Endothelial cell of umbilical vein (primary cell): Measurements from ENCODE around the gene GOLT1B.

Experiments used
- MYC ChIP-seq: IDR thresholded peaks from one replicate; pipeline ENCODE4 v1.6.1; 2011; ENCODE audit warnings: mild to moderate bottlenecking, low read depth, low read length
- POLR2A ChIP-seq: IDR thresholded peaks from 2 replicates; pipeline ENCODE4 v1.6.1; 2012; ENCODE audit warnings: low read depth, mild to moderate bottlenecking, control low read depth, low read length
- POLR2AphosphoS5 ChIP-seq: IDR thresholded peaks from 2 replicates; pipeline ENCODE4 v1.6.1; 2012; ENCODE audit warnings: low read depth, mild to moderate bottlenecking, control low read depth, low read length, moderate library complexity; ENCODE audit not compliant: insufficient read depth
- TF ChIP-seq, protein P1 (sequence below), 2 donors: IDR thresholded peaks; 1 replicate in 1 of 2; 2 replicates in 1 of 2; pipeline ENCODE4 v1.5.1; 2011; ENCODE audit warnings: low read length in 2 of 2, mild to moderate bottlenecking in 2 of 2, moderate library complexity in 2 of 2, control low read depth in 1 of 2, inconsistent platforms in 1 of 2, low read depth in 1 of 2; ENCODE audit not compliant: insufficient read depth in 1 of 2; ENCODE audit errors: extremely low read depth in 1 of 2
- TF ChIP-seq, protein P2 (sequence below): IDR thresholded peaks from 2 replicates; pipeline ENCODE4 v1.6.1; 2011; ENCODE audit not compliant: insufficient read depth, insufficient read length

DNA sequence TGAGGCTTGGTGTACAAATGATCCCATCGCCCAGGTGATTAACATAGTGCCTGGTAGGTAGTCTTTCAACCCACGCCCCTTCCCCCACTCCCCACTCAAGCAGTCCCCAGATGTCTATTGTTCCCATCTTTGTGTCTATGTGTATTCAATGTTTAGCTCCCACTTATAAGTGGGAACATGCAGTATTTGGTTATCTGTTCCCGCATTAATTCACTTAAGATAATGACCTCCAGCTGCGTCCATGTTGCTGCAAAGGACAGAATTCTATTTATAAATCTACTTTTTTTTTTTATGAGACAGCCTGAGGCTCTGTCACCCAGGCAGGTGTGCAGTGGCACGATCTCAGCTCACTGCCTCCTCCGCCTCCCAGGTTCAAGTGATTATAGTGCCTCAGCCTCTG is 40.2 kb downstream of the GOLT1B start:
- TF ChIP-seq, protein P1, sequence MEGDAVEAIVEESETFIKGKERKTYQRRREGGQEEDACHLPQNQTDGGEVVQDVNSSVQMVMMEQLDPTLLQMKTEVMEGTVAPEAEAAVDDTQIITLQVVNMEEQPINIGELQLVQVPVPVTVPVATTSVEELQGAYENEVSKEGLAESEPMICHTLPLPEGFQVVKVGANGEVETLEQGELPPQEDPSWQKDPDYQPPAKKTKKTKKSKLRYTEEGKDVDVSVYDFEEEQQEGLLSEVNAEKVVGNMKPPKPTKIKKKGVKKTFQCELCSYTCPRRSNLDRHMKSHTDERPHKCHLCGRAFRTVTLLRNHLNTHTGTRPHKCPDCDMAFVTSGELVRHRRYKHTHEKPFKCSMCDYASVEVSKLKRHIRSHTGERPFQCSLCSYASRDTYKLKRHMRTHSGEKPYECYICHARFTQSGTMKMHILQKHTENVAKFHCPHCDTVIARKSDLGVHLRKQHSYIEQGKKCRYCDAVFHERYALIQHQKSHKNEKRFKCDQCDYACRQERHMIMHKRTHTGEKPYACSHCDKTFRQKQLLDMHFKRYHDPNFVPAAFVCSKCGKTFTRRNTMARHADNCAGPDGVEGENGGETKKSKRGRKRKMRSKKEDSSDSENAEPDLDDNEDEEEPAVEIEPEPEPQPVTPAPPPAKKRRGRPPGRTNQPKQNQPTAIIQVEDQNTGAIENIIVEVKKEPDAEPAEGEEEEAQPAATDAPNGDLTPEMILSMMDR (IDR thresholded peaks at IDR 0.05; ENCODE audit: extremely low read depth in 1 of 2, insufficient read depth in 1 of 2, low read depth in 1 of 2, low read length in 2 of 2) = no peak
- TF ChIP-seq, protein P2, sequence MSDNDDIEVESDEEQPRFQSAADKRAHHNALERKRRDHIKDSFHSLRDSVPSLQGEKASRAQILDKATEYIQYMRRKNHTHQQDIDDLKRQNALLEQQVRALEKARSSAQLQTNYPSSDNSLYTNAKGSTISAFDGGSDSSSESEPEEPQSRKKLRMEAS = no peak
- no peak for TF ChIP-seq POLR2AphosphoS5
- no peak for TF ChIP-seq MYC
- no peak for TF ChIP-seq POLR2A
